Measurements from ENCODE around the gene UBE3B.
"Not testable (repeated sequence)": the region's sequence is repeated elsewhere in the genome, so short reads cannot be mapped to it uniquely, and the experiment has no call there.

The UBE3B gene

GRCh38 chr12:109473526-109474270, 3.7 kb upstream of the UBE3B start:
- DNase-seq (ENCODE audit: low spot score), result not testable (repeated sequence)

- no peak for DNase-seq (ENCODE audit: low spot score)
Measured at GRCh38 chr12:109475121-109475520, 2.3 kb upstream of the UBE3B start.

GRCh38 chr12:109475993-109476806, 1.2 kb upstream of the UBE3B start:
- DNase-seq (ENCODE audit: low spot score), result no peak

- DNase-seq (ENCODE audit: low spot score), result no peak
Measured at GRCh38 chr12:109476807-109477184, 638 bp upstream of the UBE3B start.

GRCh38 chr12:109477963-109478315, 505 bp downstream of the UBE3B start:
- no peak for DNase-seq (ENCODE audit: low spot score)

GRCh38 chr12:109479761-109480160, 2.3 kb downstream of the UBE3B start:
- DNase-seq (ENCODE audit: low spot score), result no peak

- DNase-seq (ENCODE audit: low spot score), result no peak
Measured at GRCh38 chr12:109480356-109480755, 2.9 kb downstream of the UBE3B start.

- DNase-seq (ENCODE audit: low spot score), result no peak
Measured at GRCh38 chr12:109481863-109482262, 4.4 kb downstream of the UBE3B start.

- DNase-seq (ENCODE audit: low spot score), result no peak
Measured at GRCh38 chr12:109482491-109482890, 5.1 kb downstream of the UBE3B start.

GRCh38 chr12:109482894-109483293, 5.5 kb downstream of the UBE3B start:
- DNase-seq (ENCODE audit: low spot score), result no peak

GRCh38 chr12:109483346-109483745, 5.9 kb downstream of the UBE3B start:
- no peak for DNase-seq (ENCODE audit: low spot score)

GRCh38 chr12:109485201-109485600, 7.8 kb downstream of the UBE3B start:
- DNase-seq (ENCODE audit: low spot score), result no peak

GRCh38 chr12:109487181-109488050, 10.0 kb downstream of the UBE3B start:
- no peak for DNase-seq (ENCODE audit: low spot score)

- no peak for DNase-seq (ENCODE audit: low spot score)
Measured at GRCh38 chr12:109488051-109488665, 10.7 kb downstream of the UBE3B start.

GRCh38 chr12:109489016-109489954, 11.9 kb downstream of the UBE3B start:
- DNase-seq (ENCODE audit: low spot score), result no peak

- DNase-seq (ENCODE audit: low spot score), result no peak
Measured at GRCh38 chr12:109489955-109490565, 12.6 kb downstream of the UBE3B start.

- DNase-seq (ENCODE audit: low spot score), result no peak
Measured at GRCh38 chr12:109491671-109492070, 14.2 kb downstream of the UBE3B start.

GRCh38 chr12:109492371-109492770, 14.9 kb downstream of the UBE3B start:
- DNase-seq (ENCODE audit: low spot score), result no peak

GRCh38 chr12:109493090-109493489, 15.7 kb downstream of the UBE3B start:
- no peak for DNase-seq (ENCODE audit: low spot score)

GRCh38 chr12:109493938-109494337, 16.5 kb downstream of the UBE3B start:
- no peak for DNase-seq (ENCODE audit: low spot score)
